GM21367 (cell line): ENCODE measurements around the gene SLC25A42.
"Not testable (repeated sequence)": the region's sequence is repeated elsewhere in the genome, so short reads cannot be mapped to it uniquely, and the experiment has no call there.

Experiments used
- ATAC-seq: cut with Tn5 transposase; IDR thresholded peaks from one replicate; pipeline ENCODE4 v1.9.1; 2021; ENCODE audit not compliant: unreplicated experiment

The SLC25A42 gene, protein sequence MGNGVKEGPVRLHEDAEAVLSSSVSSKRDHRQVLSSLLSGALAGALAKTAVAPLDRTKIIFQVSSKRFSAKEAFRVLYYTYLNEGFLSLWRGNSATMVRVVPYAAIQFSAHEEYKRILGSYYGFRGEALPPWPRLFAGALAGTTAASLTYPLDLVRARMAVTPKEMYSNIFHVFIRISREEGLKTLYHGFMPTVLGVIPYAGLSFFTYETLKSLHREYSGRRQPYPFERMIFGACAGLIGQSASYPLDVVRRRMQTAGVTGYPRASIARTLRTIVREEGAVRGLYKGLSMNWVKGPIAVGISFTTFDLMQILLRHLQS

DNA sequence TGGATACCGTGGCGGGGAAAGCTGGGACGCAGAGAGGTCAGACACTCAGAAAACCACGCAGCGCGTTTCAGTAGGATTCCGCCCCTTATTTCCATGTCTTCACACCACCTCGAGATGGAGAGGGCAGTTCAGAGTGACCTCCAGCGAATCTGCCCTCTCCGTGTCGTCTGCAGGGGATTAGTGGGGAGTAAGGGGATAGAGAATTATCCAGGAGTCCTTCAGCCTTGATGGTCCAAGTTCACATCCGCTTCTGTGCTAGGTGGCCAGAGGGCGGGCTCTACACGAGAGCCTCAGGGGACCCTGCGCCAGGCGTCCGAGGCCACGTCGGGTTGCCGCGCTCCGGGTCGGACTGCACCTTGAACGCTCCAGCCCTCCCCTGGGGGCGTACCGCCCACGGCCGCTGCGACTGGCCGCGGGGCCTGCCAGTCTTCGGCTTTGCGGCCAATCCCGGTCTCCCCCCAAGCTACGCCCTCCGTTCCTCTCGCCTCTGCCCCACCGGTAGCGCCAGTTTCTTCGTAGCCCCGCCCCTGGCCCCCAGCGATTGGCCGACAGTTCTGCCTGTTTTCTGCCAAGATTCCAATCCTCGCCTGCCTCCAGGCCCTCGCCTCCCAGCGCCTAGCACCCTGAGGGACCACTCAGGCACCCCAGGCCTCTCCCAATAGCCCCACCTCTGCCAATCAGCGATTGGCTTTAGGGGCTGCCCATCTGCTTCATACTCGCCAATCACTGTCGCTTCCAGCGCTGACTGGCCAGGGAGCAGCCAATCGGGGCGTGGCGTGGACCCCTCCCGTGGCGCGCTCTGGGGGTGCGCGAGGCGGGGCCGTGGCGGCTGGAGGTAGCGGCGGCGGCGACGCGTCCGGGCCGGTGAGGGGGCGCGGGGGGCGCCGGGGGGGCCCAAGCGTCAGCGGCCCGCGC is at the start of gene SLC25A42:
Gene SLC25A42, plus strand, starts transcription at position 812 of the 915 bp plus-strand sequence. CDS start 32,131 bp downstream, outside the sequence.
- ATAC-seq: peak; percentile 88

DNA sequence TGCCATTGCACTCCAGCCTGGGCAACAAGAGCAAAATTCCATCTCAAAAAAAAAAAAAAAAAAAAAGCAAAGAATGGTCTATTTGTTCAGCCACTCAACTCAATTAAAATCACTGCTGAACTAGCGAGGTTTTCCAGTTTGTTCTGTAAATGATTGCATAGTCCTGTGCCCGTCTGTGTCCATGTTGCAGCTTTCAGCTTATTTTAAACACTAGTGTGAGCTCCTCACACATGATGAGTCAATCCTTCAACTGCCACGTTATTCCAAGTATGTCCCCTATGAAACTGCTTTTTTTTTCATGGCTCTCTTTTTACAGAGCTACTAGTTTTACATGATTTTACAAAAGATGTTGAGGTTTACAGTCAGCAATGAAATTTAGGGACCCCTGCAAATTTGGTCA is 42.7 kb upstream of the SLC25A42 start:
- no peak for ATAC-seq

- no peak for ATAC-seq
Observed at GRCh38 chr19:19022380-19022961, 41.3 kb upstream of the SLC25A42 start.

DNA sequence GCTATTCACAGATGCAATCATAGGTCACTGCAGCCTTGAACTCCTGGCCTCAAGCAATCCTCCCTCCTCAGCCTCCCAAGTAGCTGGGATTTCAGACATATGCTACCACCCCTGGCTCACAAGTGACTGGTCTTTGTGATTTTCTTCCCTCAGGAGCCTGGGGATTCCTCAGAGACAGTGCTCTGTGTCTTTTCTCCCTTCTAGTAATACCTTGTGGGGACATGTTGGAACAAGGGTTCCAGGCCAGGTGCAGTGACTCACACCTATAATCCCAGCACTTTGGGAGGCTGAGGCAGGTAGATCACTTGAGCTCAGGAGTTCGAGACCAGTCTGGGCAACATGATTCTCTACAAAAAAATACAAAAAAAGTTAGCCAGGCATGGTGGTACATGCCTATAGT is 40.4 kb upstream of the SLC25A42 start:
- ATAC-seq: not testable (repeated sequence)

DNA sequence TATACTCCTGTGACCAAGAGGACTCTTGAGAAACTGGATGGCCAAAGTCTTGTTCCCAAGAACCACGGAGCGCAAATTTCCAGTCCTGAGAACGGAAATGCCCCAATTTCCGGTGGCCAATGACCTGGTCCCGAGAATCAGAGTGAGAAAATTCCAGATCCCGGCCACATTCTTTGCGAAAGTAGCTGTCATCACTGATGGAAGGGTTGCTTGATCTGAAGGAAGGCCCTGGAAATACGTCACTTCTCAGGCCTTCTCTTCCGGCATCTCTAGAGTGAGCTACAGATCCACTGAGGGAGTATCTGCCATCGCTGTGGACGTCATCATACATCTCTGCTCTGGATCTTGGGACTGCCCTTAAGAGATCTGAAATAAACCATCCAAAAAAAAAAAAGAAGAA is 37.9 kb upstream of the SLC25A42 start:
- ATAC-seq: no peak

DNA sequence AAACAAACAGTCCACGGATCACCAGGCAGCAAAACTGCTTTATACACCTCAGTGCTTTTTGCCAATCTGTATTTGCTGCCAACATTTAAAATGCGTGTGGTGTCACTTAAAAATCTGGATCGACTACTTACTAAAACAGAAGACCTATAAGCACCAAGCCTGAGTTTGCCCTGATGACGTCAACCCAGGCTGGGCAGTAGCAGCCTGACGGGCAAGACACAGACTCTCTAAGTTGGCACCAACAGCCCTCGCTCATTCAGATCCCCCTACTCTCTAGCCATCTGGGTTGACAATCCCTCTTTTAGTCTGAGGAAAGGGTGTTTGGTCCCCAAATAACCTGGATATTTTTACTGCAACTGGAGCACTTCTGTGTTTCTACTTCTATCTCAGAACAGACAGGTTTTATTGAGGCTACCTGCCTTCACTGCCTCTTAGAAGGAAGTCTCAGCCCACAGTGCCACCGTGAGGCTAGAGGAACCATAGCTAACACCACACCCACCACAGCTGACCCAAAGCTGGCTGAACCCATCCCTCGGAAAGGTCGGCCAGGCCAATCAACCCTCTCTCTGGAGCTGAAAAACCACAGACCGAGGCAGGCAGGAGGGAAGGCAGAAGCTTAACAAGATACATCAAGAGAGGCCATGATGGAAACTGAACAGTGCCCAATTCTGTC is 37.4 kb upstream of the SLC25A42 start:
- ATAC-seq: no peak

DNA sequence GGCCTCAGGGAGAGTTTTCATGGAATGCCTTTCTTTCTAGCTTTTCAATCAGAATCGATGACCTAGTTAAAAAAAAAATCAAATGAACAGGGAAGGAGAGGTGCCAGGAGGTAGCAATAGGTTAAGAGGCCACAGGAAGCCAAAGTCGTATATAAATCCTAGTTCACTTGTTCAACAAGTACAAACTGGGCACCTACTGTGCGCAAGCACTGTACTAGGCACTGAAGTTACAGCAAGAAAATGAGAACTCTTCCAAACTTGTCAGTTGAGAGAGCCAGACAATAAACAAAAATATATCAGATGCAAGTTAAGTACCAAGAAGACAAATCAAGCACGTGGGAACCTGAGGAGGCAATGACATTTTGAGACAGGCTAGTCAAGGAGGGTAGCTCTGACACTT is 36.6 kb upstream of the SLC25A42 start:
- ATAC-seq: no peak

- no peak for ATAC-seq
Observed at GRCh38 chr19:19028526-19028925, 35.3 kb upstream of the SLC25A42 start.

DNA sequence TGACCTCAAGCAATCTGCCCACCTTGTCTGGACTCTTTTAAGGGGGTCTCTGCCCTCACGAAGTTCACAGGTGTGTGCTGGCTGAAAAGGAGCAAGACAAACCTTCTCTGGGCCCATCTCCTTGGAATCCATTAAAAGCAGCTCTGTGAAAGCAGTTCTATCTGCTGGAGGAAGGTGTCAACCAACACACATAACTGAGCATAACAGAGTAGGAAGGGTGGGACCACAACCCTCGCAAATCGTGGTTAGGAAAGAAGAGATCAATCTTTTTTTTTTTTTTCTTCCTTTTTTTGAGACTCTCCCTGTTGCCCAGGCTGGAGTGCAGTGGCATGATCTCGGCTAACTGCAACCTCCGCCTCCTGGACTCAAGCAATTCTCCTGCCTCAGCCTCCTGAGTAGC is 31.9 kb upstream of the SLC25A42 start:
- ATAC-seq: no peak

DNA sequence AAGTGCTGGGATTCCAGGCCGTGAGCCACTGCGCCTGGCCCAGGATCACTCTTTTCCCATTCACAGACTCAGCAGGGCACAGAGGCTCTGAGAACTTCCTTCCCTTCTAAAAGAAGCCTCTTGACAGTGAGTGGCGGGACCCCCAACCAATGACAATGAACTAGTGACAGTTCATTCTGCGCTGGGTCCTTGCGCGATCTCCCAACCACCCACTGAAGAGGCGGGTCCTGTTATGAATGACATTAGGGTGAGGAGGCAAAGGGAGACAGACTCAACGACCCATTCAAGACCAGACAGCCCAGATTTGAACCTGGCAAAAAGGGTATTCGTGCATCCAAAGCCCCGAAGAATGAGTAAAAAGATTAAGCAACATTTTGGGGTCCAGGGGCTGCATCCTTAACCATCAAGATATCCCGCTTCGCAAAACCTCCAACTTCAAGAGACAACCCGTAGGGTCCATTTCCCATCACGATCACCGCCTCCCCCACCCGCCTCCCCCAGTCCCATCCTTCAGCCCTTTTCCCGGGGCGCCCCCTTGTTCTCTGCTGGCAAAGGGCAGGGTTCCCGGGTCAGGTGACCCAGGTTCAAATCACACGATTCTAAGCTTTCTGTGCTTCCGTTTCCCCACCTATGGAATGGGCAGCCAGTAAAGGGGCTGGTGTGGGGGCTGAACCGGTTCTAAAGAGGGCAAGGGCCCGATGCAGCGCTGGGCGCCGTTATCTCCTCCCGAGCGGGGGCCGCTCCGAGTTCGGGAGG is 31.2 kb upstream of the SLC25A42 start:
- no peak for ATAC-seq

DNA sequence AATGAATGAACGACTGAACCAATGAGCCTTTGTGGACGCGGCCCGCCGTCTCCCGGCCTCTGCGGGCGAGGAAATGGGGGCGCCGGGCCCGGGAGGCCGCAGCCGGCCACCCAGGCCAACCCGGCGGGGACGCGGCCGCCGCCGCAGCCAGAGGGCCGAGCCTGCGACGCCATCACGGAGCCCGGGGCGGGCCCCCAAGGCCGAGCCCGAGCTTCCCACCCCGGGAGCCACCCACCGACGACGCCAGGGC is 30.7 kb upstream of the SLC25A42 start:
- ATAC-seq: no peak

- peak; percentile 50 for ATAC-seq
Observed at GRCh38 chr19:19033426-19034203, 30.2 kb upstream of the SLC25A42 start, which contains the start of the genes ARMC6 and SUGP2. TSS of gene ARMC6 (plus strand) at chr19:19033603. CDS start at chr19:19034210, 607 bp downstream. TSS of gene SUGP2 (minus strand) at chr19:19033517. CDS start at chr19:19031071, 2,446 bp downstream.

DNA sequence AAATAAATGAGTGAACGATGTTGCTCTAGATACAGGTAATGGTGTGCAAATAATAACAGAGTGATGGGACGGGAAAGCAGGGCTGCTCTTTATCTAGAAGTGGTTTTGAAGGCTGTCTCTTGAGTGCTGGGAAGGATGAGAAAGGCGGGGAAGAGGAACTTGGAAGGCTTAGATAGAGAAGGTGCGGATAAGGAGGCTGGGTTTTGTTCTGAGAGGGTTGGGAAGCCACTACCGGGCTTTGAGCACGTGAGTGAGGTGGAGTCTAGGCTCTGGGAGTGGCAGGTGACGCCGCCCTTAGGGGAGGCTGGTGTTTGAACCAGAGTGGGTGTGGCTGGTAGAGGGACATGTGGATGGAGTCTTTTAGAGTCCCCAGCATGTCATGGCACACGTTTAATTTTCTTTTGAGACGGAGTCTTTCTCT is 29.6 kb upstream of the SLC25A42 start:
- ATAC-seq: peak; percentile 42

DNA sequence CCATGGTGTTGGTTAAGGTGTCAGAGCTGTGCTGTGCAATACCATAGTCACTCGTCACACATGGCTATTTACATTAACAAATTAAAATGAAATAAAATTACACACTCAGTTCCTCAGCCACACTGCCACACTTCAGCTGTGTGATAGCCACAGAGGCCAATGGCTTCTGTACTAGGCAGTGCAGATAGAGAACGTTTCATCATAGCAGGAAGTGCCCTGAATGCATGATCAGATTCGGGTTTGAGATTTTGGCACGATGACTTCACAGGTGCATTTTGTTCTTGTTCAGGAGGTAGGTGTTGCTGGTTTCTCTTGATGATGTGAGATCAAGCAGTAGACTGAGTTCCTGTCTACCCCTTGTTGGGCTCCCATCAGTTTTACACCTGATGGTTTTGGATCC is 23.9 kb upstream of the SLC25A42 start:
- no peak for ATAC-seq

- no peak for ATAC-seq
Observed at GRCh38 chr19:19040417-19040816, 23.4 kb upstream of the SLC25A42 start.

- ATAC-seq: no peak
Observed at GRCh38 chr19:19042732-19043280, 21.0 kb upstream of the SLC25A42 start.

- ATAC-seq: no peak
Observed at GRCh38 chr19:19043481-19043880, 20.3 kb upstream of the SLC25A42 start.

GRCh38 chr19:19043881-19044280 is 19.9 kb upstream of the SLC25A42 start:
- no peak for ATAC-seq

DNA sequence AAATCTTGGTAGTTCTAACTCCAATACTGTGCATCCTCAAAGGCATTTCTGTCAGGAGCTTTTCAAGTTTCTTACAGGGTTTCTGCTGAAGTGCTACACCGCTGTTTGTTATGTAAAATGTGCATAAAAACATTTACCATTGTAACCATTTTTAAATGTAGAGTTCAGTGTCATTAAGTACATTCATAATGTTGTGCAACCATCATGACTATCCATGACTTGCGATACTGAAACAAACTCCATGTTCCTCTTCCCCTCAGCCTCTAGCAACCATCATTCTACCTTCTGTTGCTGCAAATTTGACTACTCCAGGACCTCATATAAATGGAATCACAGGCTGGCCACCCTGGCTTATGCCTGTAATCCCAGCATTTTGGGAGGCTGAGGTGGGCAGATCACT is 14.4 kb upstream of the SLC25A42 start:
- no peak for ATAC-seq
